WTC11 (cell line): ENCODE results near the gene CSK. TPM values are rescaled to one million over a fixed set of nuclear protein-coding genes. Genes with fewer than 3 reads are reported as not detected.
A peak's percentile ranks its signal among the peaks of the same experiment; 100 is the strongest.

Experiments
- ATAC-seq: fragments of 200-7000 bp; cut with Tn5 transposase; 2 replicates; pipeline ENCODE4 v1.10.0; 2021; ENCODE audit warnings: mild to moderate bottlenecking, moderate library complexity
- CTCF ChIA-PET: fragments of 300-600 bp; sonication (Branson Sonifier 250); formaldehyde crosslinking; loops from one replicate; lab custom pipeline; 2021; ENCODE audit warnings: antibody characterized with exemption; lab: Charles Lee
- POLR2A ChIA-PET: fragments of 350-600 bp; sonication (Branson Sonifier 250); formaldehyde crosslinking; loops from one replicate; lab custom pipeline; 2021; ENCODE audit warnings: antibody characterized with exemption; lab: Charles Lee
- DNase-seq: peaks from one replicate; pipeline ENCODE4 v3.0.0; 2021; ENCODE audit warnings: low spot score
- H3K27ac Mint-ChIP-seq: 2 replicates; pipeline ENCODE4 v1.8.0; 2021; ENCODE audit warnings: mixed read lengths
- H3K27me3 Mint-ChIP-seq: 2 replicates; pipeline ENCODE4 v1.8.0; 2021; ENCODE audit warnings: low read depth, mild to moderate bottlenecking, moderate library complexity, mixed read lengths
- H3K36me3 Mint-ChIP-seq: 2 replicates; pipeline ENCODE4 v1.8.0; 2021; ENCODE audit warnings: mixed read lengths
- H3K4me1 Mint-ChIP-seq: 2 replicates; pipeline ENCODE4 v1.8.0; 2022; ENCODE audit warnings: mixed read lengths
- H3K4me3 Mint-ChIP-seq: 2 replicates; pipeline ENCODE4 v1.8.0; 2021; ENCODE audit warnings: mild to moderate bottlenecking, moderate library complexity, mixed read lengths
- H3K9me3 Mint-ChIP-seq: 2 replicates; pipeline ENCODE4 v1.8.0; 2021; ENCODE audit warnings: mixed read lengths
- ATF3 ChIP-seq: sonication (generic); formaldehyde crosslinking; conservative IDR thresholded peaks from 2 replicates; pipeline ENCODE4 v1.8.1; 2022; ENCODE audit warnings: mild to moderate bottlenecking, missing genetic modification reagents
- CBFB ChIP-seq: sonication (generic); formaldehyde crosslinking; IDR thresholded peaks from 2 replicates; pipeline ENCODE4 v1.8.1; 2022; ENCODE audit warnings: mild to moderate bottlenecking, low read depth, missing genetic modification reagents
- FOXJ3 ChIP-seq: sonication (generic); formaldehyde crosslinking; IDR thresholded peaks from 2 replicates; pipeline ENCODE4 v1.9.0; 2021; ENCODE audit warnings: missing genetic modification reagents, mild to moderate bottlenecking, borderline replicate concordance
- FOXK1 ChIP-seq: sonication (generic); formaldehyde crosslinking; IDR thresholded peaks from 2 replicates; pipeline ENCODE4 v1.8.0; 2022; ENCODE audit warnings: mild to moderate bottlenecking, moderate library complexity, missing genetic modification reagents
- FOXP1 ChIP-seq: sonication (generic); formaldehyde crosslinking; IDR thresholded peaks from 2 replicates; pipeline ENCODE4 v1.8.0; 2022; ENCODE audit warnings: missing genetic modification reagents, mild to moderate bottlenecking, moderate library complexity, borderline replicate concordance
- GABPB1 ChIP-seq: sonication (generic); formaldehyde crosslinking; IDR thresholded peaks from 2 replicates; pipeline ENCODE4 v1.8.1; 2023; ENCODE audit warnings: mild to moderate bottlenecking, missing genetic modification reagents
- HMGXB4 ChIP-seq: sonication (generic); formaldehyde crosslinking; IDR thresholded peaks from 2 replicates; pipeline ENCODE4 v1.8.1; 2023; ENCODE audit warnings: mild to moderate bottlenecking, moderate library complexity, missing genetic modification reagents
- JUN ChIP-seq: sonication (generic); formaldehyde crosslinking; IDR thresholded peaks from 2 replicates; pipeline ENCODE4 v1.8.0; 2023; ENCODE audit warnings: mild to moderate bottlenecking, missing genetic modification reagents
- MLX ChIP-seq: sonication (generic); formaldehyde crosslinking; IDR thresholded peaks from 2 replicates; pipeline ENCODE4 v1.8.1; 2023; ENCODE audit warnings: mild to moderate bottlenecking, missing genetic modification reagents, moderate library complexity
- NFATC4 ChIP-seq: fragments of 250-450 bp; sonication (Bioruptor Pico); IDR thresholded peaks from 2 replicates; pipeline ENCODE4 v1.9.0; 2021; ENCODE audit warnings: mild to moderate bottlenecking
- NR2C2 ChIP-seq: sonication (generic); formaldehyde crosslinking; IDR thresholded peaks from 2 replicates; pipeline ENCODE4 v1.8.0; 2022; ENCODE audit warnings: mild to moderate bottlenecking, missing genetic modification reagents
- RORB ChIP-seq: fragments of 250-450 bp; sonication (Bioruptor Pico); IDR thresholded peaks from 2 replicates; pipeline ENCODE4 v1.9.0; 2021; ENCODE audit warnings: mild to moderate bottlenecking
- SMAD4 ChIP-seq: sonication (generic); formaldehyde crosslinking; IDR thresholded peaks from 2 replicates; pipeline ENCODE4 v1.8.0; 2022; ENCODE audit warnings: mild to moderate bottlenecking, missing genetic modification reagents
- TCF7 ChIP-seq: sonication (generic); formaldehyde crosslinking; IDR thresholded peaks from 2 replicates; pipeline ENCODE4 v1.8.0; 2022; ENCODE audit warnings: mild to moderate bottlenecking, low read depth, missing genetic modification reagents, moderate library complexity
- TEAD1 ChIP-seq: sonication (generic); formaldehyde crosslinking; IDR thresholded peaks from 2 replicates; pipeline ENCODE4 v1.8.0; 2022; ENCODE audit warnings: mild to moderate bottlenecking, missing genetic modification reagents
- TEAD4 ChIP-seq: sonication (generic); formaldehyde crosslinking; IDR thresholded peaks from 2 replicates; pipeline ENCODE4 v1.8.0; 2022; ENCODE audit warnings: mild to moderate bottlenecking, missing genetic modification reagents
- USF1 ChIP-seq: sonication (generic); formaldehyde crosslinking; IDR thresholded peaks from 2 replicates; pipeline ENCODE4 v1.8.0; 2022; ENCODE audit warnings: mild to moderate bottlenecking, missing genetic modification reagents
- ZBTB21 ChIP-seq: sonication (generic); formaldehyde crosslinking; IDR thresholded peaks from 2 replicates; pipeline ENCODE4 v1.8.1; 2023; ENCODE audit warnings: mild to moderate bottlenecking, missing genetic modification reagents, borderline replicate concordance
- ZBTB43 ChIP-seq: sonication (generic); formaldehyde crosslinking; IDR thresholded peaks from 2 replicates; pipeline ENCODE4 v1.8.1; 2023; ENCODE audit warnings: mild to moderate bottlenecking, missing genetic modification reagents
- ZNF138 ChIP-seq: sonication (generic); formaldehyde crosslinking; conservative IDR thresholded peaks from 2 replicates; pipeline ENCODE4 v1.8.1; 2022; ENCODE audit warnings: mild to moderate bottlenecking, moderate library complexity, missing genetic modification reagents
- ZNF263 ChIP-seq: sonication (generic); formaldehyde crosslinking; IDR thresholded peaks from 2 replicates; pipeline ENCODE4 v1.8.1; 2022; ENCODE audit warnings: low read depth, mild to moderate bottlenecking, moderate library complexity, missing genetic modification reagents
- ZNF396 ChIP-seq: fragments of 250-450 bp; sonication (Bioruptor Pico); IDR thresholded peaks from 2 replicates; pipeline ENCODE4 v1.8.0; 2021; ENCODE audit warnings: mild to moderate bottlenecking, moderate library complexity, borderline replicate concordance
- ZNF416 ChIP-seq: fragments of 250-450 bp; sonication (Bioruptor Pico); IDR thresholded peaks from 2 replicates; pipeline ENCODE4 v1.9.0; 2021; ENCODE audit warnings: mild to moderate bottlenecking, inconsistent platforms
- ZSCAN18 ChIP-seq: fragments of 250-450 bp; sonication (Bioruptor Pico); IDR thresholded peaks from 2 replicates; pipeline ENCODE4 v2.1.2; 2022; ENCODE audit warnings: mild to moderate bottlenecking, moderate library complexity
- total RNA-seq: library from RNA; stranded (reverse); gene quantifications from 3 replicates; pipeline ENCODE4 v1.2.3, GENCODE V29; 2021

Gene CSK
- total RNA-seq, 1 experiment from 2014 or later: 55.1 TPM

- ATAC-seq: peak; percentile 19
- CTCF ChIA-PET: interaction anchor here (0.9 to 14.8 kb wide), 17 partner anchors 10 to 207 kb away, joined by 3 to 360 read pairs (median 10); partner anchors contain the start of genes CPLX3, FAM219B and SCAMP5
- Mint-ChIP-seq H3K27me3 (no peaks in the 10 kb centered on the region; the same call in 1 of the 2 replicates), H3K4me3 (0 out of 2 replicates have a peak overlapping the region, but pooled peaks have one; percentile 24), H3K36me3 (no peaks in the 10 kb centered on the region), H3K27ac (no peak overlapping the region), H3K9me3 (no peaks in the 10 kb centered on the region), H3K4me1 (peaks cover 47% of the 10 kb centered on the region)
- POLR2A ChIA-PET: interaction anchor here (0.6 kb wide), 1 partner anchor 17 kb away, joined by 3 read pairs; no protein-coding TSS in a partner anchor
- DNase-seq: peak; percentile 48
- no peak for TF ChIP-seq ZBTB21
- no peak for TF ChIP-seq FOXP1 (CRISPR knock-in tag)
- no peak for TF ChIP-seq TEAD1 (CRISPR knock-in tag)
- no peak for TF ChIP-seq TCF7
- TF ChIP-seq ZNF138: no peak
- peak; percentile 38; the same call in 1 of the 2 replicates for TF ChIP-seq HMGXB4 (CRISPR knock-in tag)
- 0 out of 2 replicates have a peak, but pooled peaks have one; percentile 30 for TF ChIP-seq JUN (CRISPR knock-in tag)
- TF ChIP-seq NFATC4: no peak
- no peak for TF ChIP-seq ZNF263
- TF ChIP-seq MLX: no peak
- no peak for TF ChIP-seq USF1
These were observed 6.8 kb downstream of the CSK start for GRCh38 chr15:74788683-74789151.

- Mint-ChIP-seq H3K36me3 (no peaks in the 10 kb centered on the region), H3K27me3 (no peaks in the 10 kb centered on the region; the same call in 1 of the 2 replicates), H3K27ac (no peak overlapping the region), H3K9me3 (no peaks in the 10 kb centered on the region), H3K4me1 (peaks cover 44% of the 10 kb centered on the region), H3K4me3 (peak overlapping the region; percentile 10; the same call in 1 of the 2 replicates)
- ChIA-PET CTCF (interaction anchor here (1.8 to 14.8 kb wide), 3 partner anchors 10 to 158 kb away, joined by 10 to 360 read pairs (median 44); no protein-coding TSS in a partner anchor), POLR2A (no interaction called here)
- DNase-seq (no peak), ATAC-seq (no peak)
- TF ChIP-seq NFATC4: no peak
- no peak for TF ChIP-seq GABPB1 (CRISPR knock-in tag)
- TF ChIP-seq ZBTB21: no peak
- TF ChIP-seq SMAD4: no peak
- TF ChIP-seq RORB: no peak
- no peak for TF ChIP-seq TEAD4
- no peak for TF ChIP-seq FOXP1 (CRISPR knock-in tag)
- TF ChIP-seq ZNF396: no peak
- no peak for TF ChIP-seq CBFB (CRISPR knock-in tag)
- TF ChIP-seq ATF3: no peak
- TF ChIP-seq TCF7: no peak
- TF ChIP-seq FOXJ3 (CRISPR knock-in tag): no peak
- no peak for TF ChIP-seq ZBTB43 (CRISPR knock-in tag)
- TF ChIP-seq FOXK1 (CRISPR knock-in tag): no peak
- TF ChIP-seq ZSCAN18 (CRISPR knock-in tag): no peak
- no peak for TF ChIP-seq ZNF416 (CRISPR knock-in tag)
- TF ChIP-seq NR2C2 (CRISPR knock-in tag): no peak
These were observed 7.3 kb downstream of the CSK start for GRCh38 chr15:74789171-74789631.
